SK-N-SH treated with all-trans-retinoic acid at 6 μM for 48 hours (cell line): ENCODE results near the gene TMEM163.

Experiments
- ATAC-seq: fragments of 200-7000 bp; cut with Tn5 transposase; 3 replicates; pipeline ENCODE4 v1.9.1; 2020; ENCODE audit warnings: mild to moderate bottlenecking, moderate library complexity
- BACH2 ChIP-seq: fragments of 250-450 bp; sonication (Bioruptor Pico); IDR thresholded peaks from 2 replicates; pipeline ENCODE4 v1.9.0; 2021; ENCODE audit warnings: mild to moderate bottlenecking, borderline replicate concordance
- CREB5 ChIP-seq: fragments of 250-450 bp; sonication (Bioruptor Pico); IDR thresholded peaks from 2 replicates; pipeline ENCODE4 v1.5.1; 2020; ENCODE audit warnings: low read depth, mild to moderate bottlenecking, moderate library complexity
- CSDC2 ChIP-seq: fragments of 250-450 bp; sonication (Bioruptor Pico); IDR thresholded peaks from 2 replicates; pipeline ENCODE4 v1.5.0; 2020; ENCODE audit warnings: mild to moderate bottlenecking, moderate library complexity
- CSRNP3 ChIP-seq: fragments of 250-450 bp; sonication (Bioruptor Pico); IDR thresholded peaks from 2 replicates; pipeline ENCODE4 v1.5.1; 2021; ENCODE audit warnings: mild to moderate bottlenecking, moderate library complexity
- ESRRG ChIP-seq: fragments of 250-450 bp; sonication (Bioruptor Pico); IDR thresholded peaks from 2 replicates; pipeline ENCODE4 v1.6.1; 2021; ENCODE audit warnings: mild to moderate bottlenecking
- GLIS3 ChIP-seq: fragments of 250-450 bp; sonication (Bioruptor Pico); IDR thresholded peaks from 2 replicates; pipeline ENCODE4 v1.5.0; 2020; ENCODE audit warnings: mild to moderate bottlenecking, moderate library complexity
- ISL1 ChIP-seq: fragments of 250-450 bp; sonication (Bioruptor Pico); IDR thresholded peaks from 2 replicates; pipeline ENCODE4 v2.1.2; 2022; ENCODE audit warnings: mild to moderate bottlenecking, moderate library complexity
- OSR1 ChIP-seq: fragments of 250-450 bp; sonication (Bioruptor Pico); IDR thresholded peaks from 2 replicates; pipeline ENCODE4 v1.8.0; 2022; ENCODE audit warnings: moderate library complexity, mild to moderate bottlenecking, inconsistent platforms
- PATZ1 ChIP-seq: fragments of 250-450 bp; sonication (Bioruptor Pico); IDR thresholded peaks from 2 replicates; pipeline ENCODE4 v1.8.0; 2020; ENCODE audit warnings: mild to moderate bottlenecking, moderate library complexity, borderline replicate concordance
- RARB ChIP-seq: fragments of 250-450 bp; sonication (Bioruptor Pico); IDR thresholded peaks from 2 replicates; pipeline ENCODE4 v1.8.0; 2021; ENCODE audit warnings: mild to moderate bottlenecking, moderate library complexity
- SNAI2 ChIP-seq: fragments of 250-450 bp; sonication (Bioruptor Pico); IDR thresholded peaks from 2 replicates; pipeline ENCODE4 v1.5.0; 2020; ENCODE audit warnings: mild to moderate bottlenecking, moderate library complexity
- TCF4 ChIP-seq: fragments of 250-450 bp; sonication (Bioruptor Pico); IDR thresholded peaks from 2 replicates; pipeline ENCODE4 v1.8.0; 2021; ENCODE audit warnings: mild to moderate bottlenecking, moderate library complexity, borderline replicate concordance
- TOX ChIP-seq: fragments of 250-450 bp; sonication (Bioruptor Pico); IDR thresholded peaks from 2 replicates; pipeline ENCODE4 v1.8.0; 2021; ENCODE audit warnings: mild to moderate bottlenecking, moderate library complexity, borderline replicate concordance
- TSHZ2 ChIP-seq: fragments of 250-450 bp; sonication (Bioruptor Pico); IDR thresholded peaks from 2 replicates; pipeline ENCODE4 v1.5.0; 2020; ENCODE audit warnings: mild to moderate bottlenecking, moderate library complexity
- ZC3H10 ChIP-seq: fragments of 250-450 bp; sonication (Bioruptor Pico); IDR thresholded peaks from 2 replicates; pipeline ENCODE4 v1.5.1; 2021; ENCODE audit warnings: mild to moderate bottlenecking, moderate library complexity
- ZFP3 ChIP-seq: fragments of 250-450 bp; sonication (Bioruptor Pico); IDR thresholded peaks from 2 replicates; pipeline ENCODE4 v1.5.0; 2020; ENCODE audit warnings: mild to moderate bottlenecking, moderate library complexity
- ZNF565 ChIP-seq: fragments of 450-650 bp; formaldehyde crosslinking; conservative IDR thresholded peaks from 2 replicates; pipeline ENCODE4 v1.5.0; 2020; ENCODE audit warnings: low read depth, mild to moderate bottlenecking, moderate library complexity
- ZNF70 ChIP-seq: fragments of 450-650 bp; formaldehyde crosslinking; IDR thresholded peaks from 2 replicates; pipeline ENCODE4 v1.5.0; 2020; ENCODE audit warnings: mild to moderate bottlenecking, moderate library complexity

The TMEM163 gene

GRCh38 chr2:134413430-134413829 is 305.4 kb downstream of the TMEM163 start:
- no peak for TF ChIP-seq ZC3H10 (CRISPR knock-in tag)
- no peak for TF ChIP-seq ESRRG (CRISPR knock-in tag)
- TF ChIP-seq PATZ1 (CRISPR knock-in tag): no peak
- no peak for TF ChIP-seq TOX
- no peak for TF ChIP-seq TCF4
- TF ChIP-seq ISL1 (CRISPR knock-in tag): no peak
- TF ChIP-seq CSDC2: no peak
- no peak for TF ChIP-seq TSHZ2 (CRISPR knock-in tag)
- no peak for TF ChIP-seq OSR1 (CRISPR knock-in tag)
- TF ChIP-seq ZNF565 (CRISPR knock-in tag): no peak
- no peak for TF ChIP-seq BACH2 (CRISPR knock-in tag)
- no peak for TF ChIP-seq CSRNP3
- no peak for TF ChIP-seq CREB5 (CRISPR knock-in tag)
- no peak for ATAC-seq

GRCh38 chr2:134412639-134412999 is 306.2 kb downstream of the TMEM163 start:
- ATAC-seq: no peak
- TF ChIP-seq GLIS3: no peak
- no peak for TF ChIP-seq ZNF565 (CRISPR knock-in tag)
- TF ChIP-seq CSRNP3: no peak
- no peak for TF ChIP-seq ESRRG (CRISPR knock-in tag)
- no peak for TF ChIP-seq ZFP3 (CRISPR knock-in tag)
- TF ChIP-seq ZC3H10 (CRISPR knock-in tag): no peak
- no peak for TF ChIP-seq SNAI2 (CRISPR knock-in tag)
- TF ChIP-seq PATZ1 (CRISPR knock-in tag): no peak
- TF ChIP-seq ZNF70 (CRISPR knock-in tag): no peak
- TF ChIP-seq RARB: no peak
- TF ChIP-seq CREB5 (CRISPR knock-in tag): no peak
